GM18907 (cell line): ENCODE measurements around the gene COTL1.
"Not testable (repeated sequence)": the region's sequence is repeated elsewhere in the genome, so short reads cannot be mapped to it uniquely, and the experiment has no call there.

ENCODE experiments used
- ATAC-seq: cut with Tn5 transposase; IDR thresholded peaks from one replicate; pipeline ENCODE4 v1.9.1; 2021; ENCODE audit warnings: mild to moderate bottlenecking, moderate library complexity; ENCODE audit not compliant: unreplicated experiment

COTL1 gene

DNA sequence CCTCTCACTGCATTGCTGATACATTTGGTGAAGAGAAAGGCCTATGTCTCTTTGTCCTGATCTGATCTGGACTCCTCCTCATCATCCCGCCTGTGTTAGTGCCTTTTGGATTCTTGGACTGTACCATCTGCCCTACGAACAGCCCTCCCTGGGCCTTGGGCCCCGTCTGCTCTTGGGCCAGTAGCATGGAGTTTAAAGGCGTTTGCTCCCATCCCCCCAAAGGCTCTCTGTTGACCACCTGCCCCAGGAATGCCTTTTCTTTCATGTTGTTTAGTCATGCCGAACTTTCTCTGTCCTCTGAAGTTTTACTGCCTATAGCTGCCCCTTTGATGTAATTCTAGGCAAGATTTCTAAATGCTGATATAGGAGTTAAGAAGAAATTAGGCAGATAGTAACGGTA is 82.5 kb downstream of the COTL1 start:
- no peak for ATAC-seq

DNA sequence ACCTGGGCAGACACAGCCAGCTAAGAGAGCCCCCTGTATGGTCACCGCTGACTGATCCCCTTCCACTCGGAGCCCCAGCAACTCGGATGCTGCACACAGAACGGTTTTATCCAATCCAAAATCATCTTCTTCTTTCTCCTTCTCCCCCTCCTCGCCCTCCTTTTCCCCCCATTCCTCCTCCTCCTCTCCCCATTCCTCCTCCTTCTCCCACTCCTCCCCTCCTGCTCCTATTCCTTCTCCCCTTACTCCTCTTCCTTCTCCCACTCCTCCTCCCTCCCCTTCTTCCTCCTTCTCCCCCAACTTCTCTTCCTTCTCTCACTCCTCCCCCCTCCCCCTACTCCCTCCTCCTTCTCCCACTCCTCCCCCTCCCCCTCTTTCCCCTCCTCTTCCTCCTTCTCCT is 83.1 kb downstream of the COTL1 start:
- no peak for ATAC-seq

DNA sequence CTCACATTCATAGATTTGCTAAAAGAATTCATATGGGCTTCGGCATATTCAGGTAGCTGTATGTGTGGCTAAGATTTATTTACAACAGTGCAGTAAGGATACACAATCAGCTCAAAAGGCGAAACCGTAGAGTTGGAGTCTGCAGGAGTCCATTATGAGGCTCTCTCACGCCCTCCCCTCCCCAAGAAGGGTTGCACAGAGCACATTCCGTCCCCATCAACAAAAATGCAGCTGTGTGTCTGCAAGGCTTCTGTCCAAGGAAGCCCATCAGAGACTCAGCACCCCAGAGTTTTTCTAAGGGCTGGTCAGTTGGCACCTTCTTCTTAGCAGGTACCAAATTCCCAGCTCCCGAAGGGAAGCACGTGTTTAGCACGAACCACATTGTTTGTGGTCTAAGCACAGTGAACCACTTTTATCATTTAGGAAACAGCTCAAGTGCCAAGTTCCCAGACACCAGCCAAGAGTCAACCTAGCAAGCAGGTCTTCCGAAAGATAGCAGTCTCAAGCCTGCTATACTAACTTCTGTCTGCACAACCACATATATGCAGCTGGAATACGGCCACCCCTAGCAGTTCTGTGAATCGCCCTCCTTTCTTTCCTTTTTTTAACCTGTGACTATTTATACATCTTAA is 84.9 kb downstream of the COTL1 start:
- ATAC-seq = no peak

DNA sequence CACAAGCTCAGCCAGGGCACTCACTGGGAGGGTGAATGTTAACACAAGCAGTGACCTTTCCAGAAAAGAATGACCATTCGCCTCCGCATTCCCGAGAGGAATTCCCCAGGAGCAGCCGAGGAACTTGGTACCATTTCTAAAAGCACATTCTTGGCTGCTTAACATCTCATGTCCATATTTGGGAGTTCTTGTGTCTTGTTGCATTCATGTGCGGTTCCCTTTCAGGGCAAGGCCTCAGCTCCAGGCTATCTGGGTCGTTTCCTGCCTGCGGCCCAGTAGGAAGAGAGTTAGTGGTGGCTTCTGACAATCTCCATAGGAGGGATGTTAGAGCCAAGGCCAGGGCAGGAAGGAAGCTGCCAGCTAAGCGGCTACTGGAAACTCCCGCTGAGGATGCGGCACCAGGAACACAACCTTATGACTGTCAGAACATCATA is 85.6 kb downstream of the COTL1 start:
- no peak for ATAC-seq

DNA sequence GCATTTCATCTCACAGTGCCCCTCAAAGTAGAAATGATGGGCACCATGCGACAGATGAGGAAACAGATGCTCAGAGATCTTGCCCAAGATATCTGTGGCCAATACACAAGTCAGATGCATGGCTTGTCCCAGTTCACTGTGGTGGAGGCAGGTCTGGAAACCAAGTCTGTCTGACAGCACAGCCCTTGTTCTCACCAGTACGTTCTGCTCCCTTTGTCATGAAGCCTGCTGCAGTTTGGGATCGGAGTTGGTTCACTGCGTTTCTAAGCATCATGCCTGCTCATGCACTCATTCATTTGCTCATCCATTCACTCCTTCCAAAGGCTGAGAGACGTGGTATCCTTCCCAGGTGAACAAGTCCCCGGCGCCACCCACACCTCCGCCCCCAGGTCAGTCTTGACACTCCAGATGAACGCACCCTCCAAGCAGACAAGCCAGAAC is 86.2 kb downstream of the COTL1 start:
- ATAC-seq = no peak

DNA sequence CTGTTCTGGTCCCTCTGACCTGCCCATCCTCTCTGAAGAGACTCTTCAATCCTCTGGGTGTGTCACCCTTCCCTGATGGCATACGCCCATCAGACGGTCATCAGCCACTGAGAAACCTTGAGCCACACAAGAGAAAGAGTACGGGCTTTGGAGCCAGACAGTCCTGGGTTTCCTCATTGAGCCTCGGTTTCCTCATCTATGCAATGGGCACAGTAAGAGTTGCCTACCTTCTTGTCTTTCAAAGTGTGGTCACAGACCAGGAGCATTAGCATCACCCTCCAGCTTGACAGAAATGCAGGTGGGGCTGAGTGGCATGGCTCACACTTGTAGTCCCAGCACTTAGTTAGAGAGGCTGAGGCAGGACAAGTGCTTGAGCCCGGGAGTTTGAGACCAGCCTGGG is 87.3 kb downstream of the COTL1 start:
- no peak for ATAC-seq

DNA sequence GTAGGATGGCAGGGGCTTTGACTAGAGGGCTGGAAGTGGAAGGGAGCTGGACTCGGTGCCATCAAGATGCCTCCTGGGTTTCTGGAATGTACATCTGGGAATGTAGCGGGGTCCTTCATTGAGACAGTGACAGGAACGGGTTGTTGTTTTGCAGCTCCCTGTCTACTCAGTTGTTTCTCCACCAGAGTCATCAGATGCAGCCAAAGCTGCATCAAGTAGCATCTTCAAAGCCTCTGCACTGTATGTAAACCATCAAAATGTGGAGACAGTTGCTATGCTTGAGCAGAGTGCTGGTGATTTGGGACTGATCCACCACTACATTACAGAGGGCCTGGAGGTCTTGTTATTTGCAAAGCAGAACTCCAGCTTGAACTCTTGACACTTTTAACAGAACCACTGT is 88.3 kb downstream of the COTL1 start:
- no peak for ATAC-seq

DNA sequence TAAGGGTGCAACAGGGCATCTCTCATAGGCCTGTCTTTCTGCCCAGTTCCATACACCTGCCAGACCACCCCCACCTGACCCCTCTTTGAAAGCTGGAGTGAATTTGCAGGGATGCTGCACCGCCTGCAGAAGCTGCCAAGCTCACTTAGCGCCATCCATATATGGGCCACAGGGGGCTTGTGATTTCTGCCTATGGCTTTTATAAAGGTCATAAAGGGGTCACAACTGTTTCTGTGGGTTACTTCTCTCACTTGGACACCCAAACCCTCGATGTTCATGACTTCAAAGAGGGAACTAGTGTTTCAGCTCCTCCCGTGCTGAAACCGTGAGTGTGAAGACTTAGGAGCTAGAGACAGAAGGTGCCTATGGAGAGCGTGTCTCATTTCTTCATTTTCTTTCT is 89.6 kb downstream of the COTL1 start:
- no peak for ATAC-seq

DNA sequence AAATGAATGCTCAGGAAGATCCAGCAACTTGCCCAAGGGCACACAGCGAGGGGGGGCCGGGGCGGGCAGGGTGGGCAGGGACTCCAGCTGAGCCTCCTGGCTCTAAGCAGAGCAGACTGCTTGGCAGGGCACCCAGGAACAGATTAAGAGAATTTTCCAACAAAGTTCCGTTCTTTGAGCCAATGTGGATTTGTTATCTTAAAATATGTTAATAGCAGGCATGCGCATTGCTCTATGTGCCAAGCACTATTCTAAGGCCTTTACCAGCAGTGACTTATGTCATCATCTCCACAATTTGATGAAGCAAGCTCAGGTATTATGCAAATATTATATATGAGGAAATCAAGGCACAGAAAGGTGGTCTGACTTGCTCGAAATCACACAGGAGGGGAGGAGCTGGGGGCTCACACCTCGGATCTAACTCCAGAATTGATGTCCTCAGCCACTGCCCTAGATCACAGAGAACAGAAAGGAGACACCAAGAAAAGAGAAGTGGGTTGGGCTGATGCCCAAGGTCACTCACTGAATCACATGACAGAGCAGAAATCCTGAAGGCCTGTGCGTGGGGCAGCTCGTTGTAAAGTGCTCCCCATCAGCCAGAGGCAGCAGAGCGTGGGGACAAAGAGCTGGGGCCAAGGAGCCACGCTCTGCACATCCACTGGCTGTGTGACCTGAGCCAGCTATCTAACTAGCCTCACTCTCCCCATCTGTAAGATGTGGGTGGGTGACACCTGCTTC is 90.2 kb downstream of the COTL1 start:
- no peak for ATAC-seq

DNA sequence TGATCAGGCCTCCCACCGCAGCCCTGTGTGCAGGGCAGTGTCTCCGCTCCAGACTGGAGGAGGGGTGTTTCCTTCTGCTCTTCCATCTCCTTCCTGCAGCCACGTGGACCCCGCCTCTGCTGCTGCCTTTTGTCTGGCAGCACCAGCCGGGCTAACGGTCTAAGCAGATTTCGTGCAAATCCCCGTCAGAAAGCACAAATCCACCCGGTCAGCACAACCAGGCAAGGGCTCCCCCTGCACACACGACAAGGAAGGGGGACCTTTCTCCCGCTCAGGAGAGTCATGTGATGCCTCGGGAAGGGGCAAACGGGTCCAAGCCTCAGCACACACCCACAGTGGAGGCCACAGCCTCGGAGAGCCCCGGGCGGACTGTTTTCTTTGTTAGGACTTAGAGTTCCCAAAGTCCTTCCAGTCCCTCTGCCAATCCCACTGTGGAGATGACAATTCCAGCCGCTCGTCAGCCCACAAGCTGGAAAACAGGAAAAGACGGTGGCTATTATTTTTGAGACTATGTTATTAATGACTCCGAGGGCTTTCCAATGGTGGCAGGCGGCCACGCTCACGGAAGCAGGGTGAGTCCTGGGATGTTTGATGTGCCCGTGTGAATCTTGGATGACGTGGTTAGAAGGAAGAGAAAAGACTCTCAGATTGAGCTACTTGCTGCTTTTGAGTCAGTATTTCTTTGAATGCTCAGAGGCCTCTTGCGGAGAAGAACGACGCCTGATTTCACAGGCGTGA is 90.9 kb downstream of the COTL1 start:
- ATAC-seq = no peak

DNA sequence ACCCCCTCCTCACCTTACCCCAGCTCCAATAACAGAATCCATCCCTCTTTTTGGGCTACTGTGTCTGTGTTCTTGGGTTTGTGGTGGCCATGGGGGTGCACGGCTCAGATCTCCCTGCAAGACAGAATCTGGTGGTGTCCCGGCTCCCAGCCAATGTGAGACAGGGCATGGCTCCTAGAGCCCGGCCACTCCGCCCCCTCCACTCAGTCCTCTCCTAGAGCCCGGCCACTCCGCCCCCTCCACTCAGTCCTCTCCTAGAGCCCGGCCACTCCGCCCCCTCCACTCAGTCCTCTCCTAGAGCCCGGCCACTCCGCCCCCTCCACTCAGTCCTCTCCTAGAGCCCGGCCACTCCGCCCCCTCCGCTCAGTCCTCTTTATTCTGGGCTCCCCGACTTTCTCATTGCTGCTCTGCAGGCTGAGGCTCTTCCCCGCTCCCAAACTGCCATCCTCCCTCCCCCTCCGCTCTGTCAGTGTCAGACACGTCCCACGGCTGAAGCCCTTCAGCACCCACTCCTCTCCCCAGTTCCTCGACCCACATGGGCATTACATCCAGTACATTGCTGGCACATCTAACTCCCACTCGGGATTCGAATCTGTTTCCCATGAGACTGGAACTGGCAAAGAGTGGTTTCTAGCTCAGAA is 92.8 kb downstream of the COTL1 start:
- not testable (repeated sequence) for ATAC-seq

DNA sequence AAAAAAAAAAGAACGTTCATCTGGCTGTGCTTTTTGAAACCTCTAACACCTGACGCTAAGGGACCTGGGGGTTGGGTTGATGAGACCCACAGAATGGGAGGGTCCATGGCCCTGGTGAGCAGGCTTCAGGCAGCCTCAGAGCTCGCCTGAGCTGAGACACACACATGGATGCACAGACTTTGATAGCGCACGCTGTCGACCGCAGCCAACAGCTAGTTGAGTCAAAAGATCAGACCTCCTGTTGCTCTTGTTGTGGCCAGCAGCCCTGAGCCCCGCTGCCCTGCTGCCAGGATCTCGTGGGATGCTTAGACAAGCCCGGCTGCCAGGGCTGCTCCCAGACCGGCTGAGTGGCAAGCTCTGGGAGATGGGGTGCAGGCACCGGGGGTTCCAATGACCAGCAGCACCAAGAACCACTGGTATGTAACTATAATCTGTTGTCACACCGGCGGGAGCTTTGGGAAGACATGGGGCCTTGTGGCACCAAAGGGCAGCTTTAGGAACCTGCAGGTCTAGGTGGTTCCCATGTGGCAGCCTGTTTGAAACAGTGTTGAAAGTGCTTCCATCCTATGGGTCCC is 93.4 kb downstream of the COTL1 start:
- no peak for ATAC-seq

DNA sequence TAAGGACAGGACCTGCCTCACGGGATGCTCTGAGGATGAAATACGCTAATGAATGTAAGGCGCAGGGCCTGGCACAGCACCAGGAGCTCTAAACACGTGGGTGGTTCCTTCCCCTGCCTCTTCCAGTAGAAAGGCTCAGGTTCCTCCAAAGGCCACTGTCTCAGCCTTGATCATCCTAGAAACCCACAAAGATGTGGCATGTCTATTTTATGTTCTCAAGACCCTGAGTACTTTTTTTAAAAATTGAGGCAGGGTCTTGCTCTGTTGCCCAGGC is 96.4 kb downstream of the COTL1 start:
- no peak for ATAC-seq

DNA sequence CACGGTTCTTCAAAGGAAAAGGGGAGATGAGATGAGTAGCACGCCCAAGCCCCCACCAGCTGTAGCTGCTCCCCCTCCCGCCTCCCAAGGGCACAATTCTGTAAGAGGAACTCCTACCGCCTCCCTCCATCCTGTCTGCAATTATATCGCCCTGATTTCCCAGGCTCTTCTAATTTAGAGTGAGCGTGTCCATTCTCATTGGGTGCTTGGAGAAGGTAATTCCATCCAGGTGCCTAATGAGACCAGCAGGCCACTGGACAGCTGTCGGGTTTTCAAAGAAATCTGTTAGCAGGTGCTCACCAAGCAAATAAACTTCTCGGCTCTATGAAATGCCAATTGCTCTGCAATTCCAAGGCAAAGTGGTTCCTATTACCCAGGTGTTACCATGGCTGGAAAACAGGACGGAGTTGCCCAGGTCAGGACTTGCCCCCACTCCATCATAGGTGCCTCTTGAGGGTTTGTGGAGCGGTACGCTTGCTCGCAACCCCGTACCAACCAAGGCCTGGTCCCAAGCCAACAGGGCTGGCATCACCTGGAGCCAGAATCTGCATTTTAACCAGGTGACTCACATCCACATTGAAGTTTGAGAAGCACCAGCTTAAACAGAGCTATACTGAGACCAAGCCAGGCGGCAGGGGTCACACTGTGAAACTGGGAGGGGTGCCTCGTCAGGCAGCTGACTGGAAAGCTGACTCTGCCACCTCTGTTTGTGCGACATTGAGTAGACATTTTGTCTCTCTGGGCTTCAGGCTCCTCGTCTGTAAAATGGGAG is 97.0 kb downstream of the COTL1 start:
- no peak for ATAC-seq

DNA sequence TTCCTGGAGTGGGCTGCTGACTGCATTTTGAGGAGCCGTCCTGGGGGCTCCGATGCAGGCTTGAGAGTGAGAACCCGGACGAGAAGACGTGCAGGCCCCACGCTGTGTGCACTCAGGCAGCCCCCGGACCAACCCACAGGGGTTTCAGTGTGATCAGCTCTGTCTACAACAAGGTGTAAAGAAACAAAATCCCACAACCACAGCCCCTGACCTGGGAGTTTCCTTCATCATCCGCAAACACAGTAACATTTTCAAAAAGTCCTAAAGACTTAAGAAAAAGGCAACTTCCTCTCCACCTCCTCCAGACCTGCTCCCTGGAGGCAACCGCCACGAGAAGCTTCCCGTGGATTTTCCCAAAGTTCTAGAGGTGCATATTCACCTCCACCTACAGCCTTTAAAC is 98.0 kb downstream of the COTL1 start:
- ATAC-seq = no peak

DNA sequence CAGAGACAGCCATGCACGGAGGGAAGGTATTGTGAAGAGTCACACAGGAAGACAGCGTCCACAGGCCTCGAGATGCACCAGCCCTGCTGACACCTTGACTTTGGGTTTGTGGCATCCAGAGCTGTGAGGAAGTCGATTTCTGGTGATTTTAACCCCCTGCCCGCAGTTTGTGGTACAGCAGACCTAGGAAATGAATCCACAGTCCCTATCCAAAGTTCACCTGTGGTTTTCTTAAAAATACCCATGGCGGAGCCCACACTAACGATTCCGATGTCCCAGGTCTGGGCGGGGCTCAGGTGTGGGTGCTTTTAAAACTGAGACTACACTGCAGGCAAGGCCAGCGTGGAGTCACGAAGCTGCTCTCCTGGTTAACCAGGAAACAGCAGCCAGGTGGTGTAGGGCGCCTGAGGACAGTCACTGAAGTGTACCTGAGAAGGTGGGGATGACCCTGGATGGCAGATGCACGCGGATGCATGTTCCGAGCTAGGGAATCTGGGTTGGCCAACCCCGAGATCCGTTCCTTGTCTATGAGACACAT is 99.0 kb downstream of the COTL1 start:
- ATAC-seq = no peak

DNA sequence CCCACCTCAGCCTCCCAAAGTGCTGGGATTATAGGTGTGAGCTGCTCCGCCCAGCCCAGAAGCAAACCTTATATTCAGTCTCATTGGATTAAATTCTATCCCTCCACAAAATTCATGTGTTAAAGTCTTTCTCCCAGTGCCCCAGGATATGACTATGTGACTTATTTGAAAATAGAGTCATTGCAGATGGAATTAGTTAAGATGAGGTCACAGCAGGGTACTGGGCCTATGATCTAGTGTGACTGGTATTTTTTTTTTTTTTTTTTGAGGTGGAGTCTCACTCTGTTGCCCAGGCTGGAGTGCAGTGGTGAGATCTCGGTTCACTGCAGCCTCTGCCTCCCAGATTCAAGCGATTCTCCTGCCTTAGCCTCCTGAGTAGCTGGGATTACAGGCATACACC is 99.7 kb downstream of the COTL1 start:
- ATAC-seq = not testable (repeated sequence)

DNA sequence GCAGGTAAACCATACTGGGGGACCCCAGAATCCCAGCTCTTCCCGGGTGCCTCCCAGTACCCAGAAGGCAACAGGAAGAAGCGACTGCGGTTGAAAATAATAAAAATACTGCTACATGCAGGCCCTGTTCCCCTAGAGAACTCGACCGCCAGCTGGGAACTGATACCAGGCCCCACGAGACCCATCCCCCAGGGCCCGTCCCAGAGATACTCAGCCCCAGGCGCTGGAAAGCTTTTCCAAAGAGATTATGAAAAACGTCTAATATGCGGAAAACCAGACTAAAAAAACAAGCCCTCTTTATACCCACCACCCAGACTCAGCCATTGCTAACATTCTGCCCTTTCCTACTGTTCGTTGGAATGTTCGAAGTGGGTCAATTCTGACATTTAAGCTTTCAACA is 100.5 kb downstream of the COTL1 start:
- no peak for ATAC-seq
